Activated CD4-positive, alpha-beta T cell treated with anti-CD3 and anti-CD28 coated beads, Interleukin-2, Interleukin-4, amounts not matched to agents 100 ng/mL and 50 ng/mL, durations not matched to agents 16 hours and 8 hours (primary cell): ENCODE measurements around the gene RAB34.

Experiments used
- DNase-seq: peaks from one replicate; pipeline ENCODE4 v3.0.0-alpha.2; 2020; ENCODE audit warnings: low spot score

The RAB34 gene

GRCh38 chr17:28712032-28712704 is 5.5 kb downstream of the RAB34 start:
- DNase-seq = peak; percentile 65

DNA sequence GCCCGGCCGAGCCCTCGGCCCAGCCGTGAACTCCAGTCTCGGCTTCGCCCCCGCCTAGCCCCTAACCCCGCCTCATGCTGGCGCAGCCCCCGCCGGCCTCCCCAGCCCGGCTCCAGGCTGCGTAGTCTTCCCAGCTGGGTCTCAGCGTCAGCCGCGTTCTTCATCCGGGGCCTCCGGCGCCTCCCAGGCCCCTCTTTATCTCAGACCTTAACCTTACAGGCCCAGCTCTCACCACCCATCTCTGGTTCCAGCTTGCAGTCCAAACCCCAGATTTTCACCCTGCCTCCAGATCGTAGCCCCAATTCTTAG is 6.0 kb downstream of the RAB34 start, which contains the start of gene PROCA1:
Gene PROCA1 (minus strand): TSS at position 166 of the 309 bp plus-strand sequence. CDS start 228 bp downstream, outside the sequence.
- no peak for DNase-seq

DNA sequence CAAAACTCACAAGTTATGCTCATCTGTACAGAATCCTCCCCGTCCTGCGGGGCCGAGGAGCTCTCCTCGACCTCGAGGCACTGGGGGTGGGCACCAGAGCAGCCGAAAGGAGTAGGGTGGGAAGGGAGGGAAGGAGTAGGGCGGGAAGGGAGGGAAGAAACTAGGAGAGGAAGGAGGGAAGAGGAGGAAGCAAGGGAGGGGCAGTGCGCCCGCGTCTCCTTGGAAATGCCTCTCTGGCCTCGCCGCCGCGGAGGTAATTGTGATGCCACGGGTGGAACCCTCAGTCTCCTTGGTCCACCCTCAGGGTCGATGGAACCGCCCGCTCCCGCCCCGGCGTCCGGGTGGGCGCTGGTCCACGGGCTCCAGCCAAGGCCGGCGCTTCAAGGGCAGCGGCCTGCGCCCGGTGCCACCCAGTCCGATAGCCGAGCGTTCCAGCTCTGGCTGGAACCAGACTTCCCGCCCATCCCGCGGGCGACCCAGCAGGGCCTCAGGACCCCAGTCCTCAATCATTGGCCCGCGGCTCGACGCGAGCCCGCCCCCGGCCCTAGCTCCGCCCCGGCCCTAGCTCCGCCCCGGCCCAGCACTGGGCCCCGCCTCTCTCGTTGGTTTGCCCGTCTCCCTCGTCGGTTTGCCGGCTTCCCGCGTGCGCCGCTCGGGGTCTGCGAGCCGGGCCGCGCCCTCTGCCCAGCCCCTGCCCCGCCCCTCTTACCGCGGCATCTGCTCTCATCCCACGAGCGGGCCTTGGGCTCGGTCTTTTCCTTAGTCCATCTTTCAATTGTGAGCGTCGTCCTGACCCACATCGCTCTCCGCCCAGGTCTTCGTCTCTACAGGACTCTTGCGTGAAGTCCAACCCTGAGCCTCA is 6.6 kb downstream of the RAB34 start:
- peak; percentile 93 for DNase-seq

DNA sequence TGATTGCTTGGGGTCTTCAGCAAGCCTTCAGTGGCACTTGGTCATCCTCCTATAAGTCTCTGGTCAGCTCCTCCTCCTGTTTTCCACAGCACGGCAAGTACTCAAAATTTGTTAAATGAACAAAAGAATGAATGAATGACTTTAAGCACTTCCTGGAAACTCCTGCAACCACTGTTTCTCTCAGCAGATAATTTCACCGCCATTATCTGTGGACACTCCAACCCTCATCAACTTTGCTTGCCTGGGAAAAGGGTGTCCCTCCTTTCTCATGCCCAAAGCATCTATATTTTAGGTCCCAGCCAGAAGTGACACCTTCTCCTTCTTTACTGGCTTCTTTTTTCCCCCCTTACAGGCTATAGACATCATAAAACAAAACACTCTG is 10.3 kb downstream of the RAB34 start:
- no peak for DNase-seq

GRCh38 chr17:28706471-28707338 is 11.0 kb downstream of the RAB34 start:
- no peak for DNase-seq

DNA sequence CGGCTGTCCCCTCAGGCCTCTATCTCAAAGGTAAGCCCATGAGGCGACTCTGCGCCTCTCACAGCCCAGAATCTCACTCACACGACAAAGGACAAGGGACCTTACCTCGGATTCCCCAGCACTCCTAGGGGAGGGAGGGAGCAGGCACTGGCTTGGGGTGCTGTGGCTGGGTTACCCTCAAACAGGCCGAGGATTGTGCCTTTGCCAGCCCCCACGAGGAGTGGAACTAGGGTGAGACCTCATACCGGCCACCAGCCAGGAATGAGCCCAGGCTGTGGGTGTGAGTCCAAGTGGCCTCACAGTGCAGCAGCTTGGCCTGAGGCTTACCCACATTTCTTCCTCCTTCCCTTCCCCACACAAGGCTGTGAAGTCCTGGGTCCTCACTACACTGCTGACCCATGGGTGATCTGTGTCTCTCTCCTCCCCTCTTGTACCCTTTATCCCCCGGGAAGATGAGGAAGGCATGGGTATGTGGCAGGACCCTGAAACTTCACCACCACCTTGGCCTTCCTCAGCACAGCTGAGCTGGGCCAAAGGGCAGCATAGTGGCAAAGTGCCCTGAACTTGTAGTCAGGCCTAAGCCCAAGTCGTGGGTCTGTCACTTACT is 11.8 kb downstream of the RAB34 start:
- no peak for DNase-seq

DNA sequence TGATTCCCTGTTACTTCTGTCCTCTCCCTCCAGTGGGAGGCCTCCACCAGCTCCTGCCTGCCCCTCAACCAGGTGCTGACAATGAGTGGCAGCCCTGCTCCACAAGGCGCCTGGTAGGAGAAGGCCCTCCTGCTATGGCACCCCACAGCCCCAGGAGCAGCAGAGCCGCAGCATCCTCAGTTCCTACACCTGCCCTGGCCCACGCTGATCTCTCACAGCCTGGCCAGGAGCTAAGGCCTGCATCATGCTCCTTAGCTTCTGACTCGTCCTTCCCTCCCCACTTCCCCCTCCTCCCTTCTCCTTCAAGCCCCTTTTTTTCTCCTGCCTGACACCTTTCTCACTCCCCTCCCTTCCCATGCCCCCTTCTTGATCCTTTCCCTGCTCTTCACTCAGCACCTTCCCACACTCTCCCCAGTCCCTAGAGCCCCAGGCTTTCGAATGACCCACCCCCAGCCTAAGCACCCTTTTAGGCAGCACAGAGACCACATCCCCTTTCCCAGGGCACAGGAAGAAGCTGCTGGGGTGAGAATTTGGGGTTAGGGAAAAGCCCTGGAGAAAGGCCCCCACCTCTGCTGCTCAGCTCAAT is 12.5 kb downstream of the RAB34 start:
- no peak for DNase-seq

DNA sequence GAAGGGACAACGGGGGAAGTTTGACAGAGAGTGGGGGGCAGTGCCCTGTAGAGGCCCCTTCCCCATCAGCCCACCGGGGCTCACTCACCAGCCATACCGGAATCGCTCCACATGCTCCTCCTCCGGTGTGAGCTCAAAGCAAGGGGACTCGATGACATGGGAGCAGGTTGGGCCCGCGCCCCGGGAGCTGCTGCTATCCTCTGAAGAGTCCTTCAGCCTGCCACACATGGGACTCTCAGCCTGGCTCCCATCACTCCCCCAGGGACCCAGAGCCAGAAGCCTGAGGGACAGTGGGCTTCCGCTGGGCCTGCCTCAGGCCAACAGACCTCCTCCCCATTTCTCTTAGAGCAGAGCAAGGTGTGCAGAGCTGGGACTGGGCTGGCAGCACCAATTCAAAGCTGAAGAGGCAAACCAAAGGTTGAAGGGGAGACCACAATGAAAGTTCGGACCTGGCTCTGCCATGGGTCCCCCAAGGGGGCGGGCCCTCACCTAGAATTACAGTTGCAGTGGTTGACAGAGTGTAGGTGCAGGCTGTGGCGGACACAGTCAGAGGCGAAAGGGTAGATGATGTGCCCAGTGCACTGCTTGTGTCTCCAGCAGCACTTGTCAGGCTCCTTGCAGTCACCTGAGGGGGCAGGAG is 13.3 kb downstream of the RAB34 start:
- DNase-seq = no peak

- no peak for DNase-seq
These were observed 14.0 kb downstream of the RAB34 start for GRCh38 chr17:28703552-28704218.

- DNase-seq = no peak
These were observed 14.9 kb downstream of the RAB34 start for GRCh38 chr17:28702752-28703150.

DNA sequence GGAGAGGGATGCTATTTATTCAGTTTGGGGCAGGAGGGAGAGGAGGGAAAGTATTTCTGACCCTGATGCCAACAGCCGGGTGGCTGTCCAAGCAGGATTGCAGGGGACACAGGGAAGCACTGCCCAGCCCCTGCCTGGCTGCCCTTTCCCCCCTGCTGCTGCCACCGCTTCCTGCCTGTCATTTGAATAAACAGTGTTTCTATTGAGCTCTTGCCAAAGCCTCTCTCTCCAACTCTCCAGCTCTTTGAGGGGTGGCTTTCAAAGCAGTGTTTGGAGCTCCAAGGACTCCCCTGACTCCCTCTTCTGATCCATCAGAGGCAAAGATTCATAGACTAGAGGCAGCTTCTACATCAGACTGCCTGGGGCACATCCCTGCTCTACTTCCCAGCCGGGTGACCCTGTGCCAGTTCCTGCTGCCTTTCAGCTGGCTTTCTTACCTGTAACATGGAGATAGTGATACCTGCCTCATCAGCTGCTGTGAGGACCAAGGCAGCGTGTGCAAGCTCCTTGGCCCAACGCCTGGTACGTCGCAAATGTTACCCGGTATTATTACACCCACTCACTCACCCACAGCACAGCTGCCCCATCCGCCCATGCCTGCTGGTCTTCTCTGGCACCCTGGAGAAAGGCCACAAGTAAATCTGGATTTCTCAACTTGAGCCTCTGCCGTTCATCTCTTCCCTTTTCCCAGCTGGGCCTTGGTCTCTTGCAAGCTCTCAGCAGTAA is 15.5 kb downstream of the RAB34 start:
- DNase-seq = no peak

DNA sequence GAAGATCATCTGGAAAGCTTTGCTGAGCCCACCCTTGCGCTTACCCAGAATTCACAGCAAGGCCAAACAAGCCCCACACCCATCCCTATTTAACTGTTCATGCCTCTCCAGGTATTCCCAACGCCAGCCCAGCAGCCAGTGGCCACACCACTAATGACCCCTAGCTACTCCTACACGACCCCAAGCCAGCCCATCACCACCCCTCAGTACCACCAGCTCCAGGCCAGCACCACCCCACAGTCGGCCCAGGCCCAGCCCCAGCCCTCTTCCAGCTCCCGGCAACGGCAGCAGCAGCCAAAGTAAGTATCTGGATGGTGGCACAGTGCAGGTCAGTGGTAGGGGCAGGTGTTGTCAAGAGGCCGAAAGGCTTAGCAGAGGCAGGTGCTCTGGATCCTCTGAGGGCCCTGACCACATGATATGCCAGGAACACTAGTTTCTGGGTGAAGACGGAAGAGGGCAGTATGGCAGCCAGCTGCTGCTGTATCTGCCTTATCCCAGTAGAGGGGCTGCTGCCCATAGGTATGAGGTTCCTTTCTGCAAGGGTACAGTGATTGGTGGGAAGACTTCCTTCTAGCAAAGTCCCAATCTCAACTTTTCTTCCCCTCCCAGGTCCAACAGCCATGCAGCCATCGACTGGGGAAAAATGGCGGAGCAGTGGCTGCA is 16.7 kb downstream of the RAB34 start:
- DNase-seq = no peak

GRCh38 chr17:28700278-28700677 is 17.4 kb downstream of the RAB34 start:
- no peak for DNase-seq

- DNase-seq = no peak
These were observed 19.3 kb downstream of the RAB34 start for GRCh38 chr17:28698253-28698941.

DNA sequence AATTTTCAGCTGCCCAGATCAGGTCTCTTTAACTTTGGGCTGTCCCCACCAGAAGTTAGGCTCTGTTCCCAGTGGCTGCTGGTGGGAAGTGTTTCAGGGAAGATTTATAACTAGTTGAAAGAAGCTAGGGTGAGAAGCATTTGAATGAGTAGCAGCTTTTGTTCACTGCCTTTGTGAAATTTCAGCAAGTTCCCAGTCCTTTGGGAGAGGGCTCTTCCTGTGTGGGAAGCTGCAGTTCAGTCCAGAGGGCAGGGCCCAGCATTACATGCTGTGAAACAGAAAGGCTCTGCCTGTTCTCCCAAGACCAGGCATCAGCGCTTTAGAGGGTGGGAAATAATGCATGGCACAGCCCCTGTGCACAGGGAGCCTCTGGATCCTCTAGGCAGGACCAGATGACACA is 23.8 kb downstream of the RAB34 start:
- no peak for DNase-seq

DNA sequence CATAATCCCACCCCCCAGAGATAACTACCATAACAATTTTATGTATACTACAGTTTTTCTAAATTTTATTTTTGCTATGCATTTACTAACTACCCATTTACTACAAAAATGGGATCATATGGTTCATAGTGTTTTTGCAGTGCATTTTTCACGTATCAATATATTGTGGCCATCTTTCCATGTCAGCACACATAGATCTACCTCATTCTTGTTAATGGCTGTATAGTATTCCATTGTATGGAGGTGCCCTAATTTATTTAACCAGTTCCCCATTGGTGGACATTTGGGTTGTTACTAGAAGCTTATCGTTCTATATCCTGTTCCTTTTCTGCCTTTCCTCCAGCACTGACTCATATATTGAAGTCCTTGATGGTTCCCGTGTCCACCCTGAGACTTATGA is 28.7 kb downstream of the RAB34 start:
- no peak for DNase-seq

- no peak for DNase-seq
These were observed 29.2 kb downstream of the RAB34 start for GRCh38 chr17:28688481-28688880.

- no peak for DNase-seq
These were observed 31.4 kb downstream of the RAB34 start for GRCh38 chr17:28686296-28686695.

- DNase-seq = no peak
These were observed 32.3 kb downstream of the RAB34 start for GRCh38 chr17:28685366-28685765.
